H1 (cell line): ENCODE results near the gene NFATC1. TPM values are rescaled to one million over a fixed set of nuclear protein-coding genes. Genes with fewer than 3 reads are reported as not detected.

Experiments used
- CTCF ChIA-PET: fragments of 300-600 bp; sonication (Branson Sonifier 250); formaldehyde crosslinking; loops from one replicate; lab custom pipeline; 2021; ENCODE audit not compliant: partially characterized antibody; lab: Charles Lee
- POLR2A ChIA-PET: fragments of 300-600 bp; sonication (Branson Sonifier 250); formaldehyde crosslinking; loops from one replicate; lab custom pipeline; 2021; ENCODE audit warnings: inconsistent platforms; ENCODE audit not compliant: partially characterized antibody; lab: Charles Lee
- DNase-seq, 2 experiments: peaks; one replicate each; pipeline versions ENCODE4 v3.0.0 to v3.0.0-alpha.2; 2010 to 2022; ENCODE audit warnings: low spot score in 2 of 2, low read depth in 1 of 2, mixed read lengths in 1 of 2
- FAIRE-seq: peaks from 2 replicates; lab custom pipeline; 2011; peaks lifted over from hg19 to GRCh38; lab: Jason Lieb, UNC
- H2AFZ ChIP-seq: 2 replicates; pipeline ENCODE4 v1.8.1; 2012; ENCODE audit warnings: low read length, inconsistent platforms
- H2AK5ac ChIP-seq: 2 replicates; pipeline ENCODE4 v1.6.1; 2013; ENCODE audit warnings: low read depth, low read length
- H2BK120ac ChIP-seq: replicated peaks from 2 replicates; pipeline ENCODE3; 2013; ENCODE audit warnings: low read depth, low read length, inconsistent platforms
- H2BK12ac ChIP-seq: 2 replicates; pipeline ENCODE4 v1.6.1; 2013; ENCODE audit warnings: low read depth, low read length
- H2BK15ac ChIP-seq: 2 replicates; pipeline ENCODE4 v1.6.1; 2013; ENCODE audit warnings: low read length
- H2BK20ac ChIP-seq: 2 replicates; pipeline ENCODE4 v1.6.1; 2013; ENCODE audit warnings: low read length
- H2BK5ac ChIP-seq: 2 replicates; pipeline ENCODE4 v1.6.1; 2013; ENCODE audit warnings: low read depth, low read length
- H3K14ac ChIP-seq: 2 replicates; pipeline ENCODE4 v1.6.1; 2013; ENCODE audit warnings: inconsistent platforms; ENCODE audit not compliant: insufficient read length
- H3K18ac ChIP-seq: 2 replicates; pipeline ENCODE4 v1.6.1; 2013; ENCODE audit warnings: low read length; ENCODE audit errors: extremely low read depth
- H3K23ac ChIP-seq: 2 replicates; pipeline ENCODE4 v1.6.1; 2013; ENCODE audit warnings: inconsistent platforms; ENCODE audit not compliant: insufficient read length
- H3K23me2 ChIP-seq: 2 replicates; pipeline ENCODE4 v1.6.1; 2013; ENCODE audit warnings: low read depth, low read length
- H3K27ac ChIP-seq: 2 replicates; pipeline ENCODE4 v1.6.1; 2011; ENCODE audit warnings: low read depth, low read length, inconsistent platforms
- H3K27me3 ChIP-seq, 4 experiments: replicated peaks in 1 of 4; 1 replicate in 1 of 4; 2 replicates in 3 of 4; pipeline versions ENCODE4 v1.6.1 to v1.8.1; 2011 to 2013; ENCODE audit warnings: low read length in 3 of 4, mild to moderate bottlenecking in 3 of 4, inconsistent platforms in 2 of 4, mixed read lengths in 2 of 4, moderate library complexity in 1 of 4; ENCODE audit not compliant: control insufficient read depth in 3 of 4, insufficient read depth in 3 of 4; ENCODE audit errors: extremely low read depth in 1 of 4
- H3K36me3 ChIP-seq, 4 experiments: 2 replicates each; pipeline versions ENCODE4 v1.6.1 to v1.8.1; 2011 to 2013; ENCODE audit warnings: mild to moderate bottlenecking in 4 of 4, low read length in 3 of 4, moderate library complexity in 2 of 4, control low read depth in 1 of 4, inconsistent platforms in 1 of 4; ENCODE audit not compliant: insufficient read depth in 4 of 4, control insufficient read depth in 2 of 4
- H3K4ac ChIP-seq: replicated peaks from 2 replicates; pipeline ENCODE3; 2013; ENCODE audit warnings: low read length, low read depth, mixed read lengths, inconsistent platforms; ENCODE audit not compliant: insufficient read length
- H3K4me1 ChIP-seq, 4 experiments: replicated peaks in 1 of 4; 1 replicate in 1 of 4; 2 replicates in 3 of 4; pipeline versions ENCODE4 v1.6.1 to v1.8.1; 2011 to 2013; ENCODE audit warnings: low read length in 3 of 4, inconsistent platforms in 2 of 4, mixed read lengths in 1 of 4; ENCODE audit not compliant: insufficient read depth in 4 of 4, control insufficient read depth in 3 of 4
- H3K4me2 ChIP-seq, 2 experiments: 2 replicates each; pipeline versions ENCODE4 v1.6.1 to v1.8.1; 2011 to 2013; ENCODE audit warnings: low read depth in 2 of 2, low read length in 2 of 2, control low read depth in 1 of 2, inconsistent platforms in 1 of 2, mild to moderate bottlenecking in 1 of 2; ENCODE audit not compliant: insufficient read depth in 1 of 2
- H3K4me3 ChIP-seq, 4 experiments: fragments of 200-600, 300-600 bp in 1 of 4; sonication (generic), shearing (Covaris generic), sonication (Bioruptor Twin) in 1 of 4; 2 replicates each; pipeline versions ENCODE4 v1.5.1 to v1.8.1; 2011 to 2016; ENCODE audit warnings: low read length in 4 of 4, low read depth in 3 of 4, control low read depth in 2 of 4, inconsistent platforms in 2 of 4, mild to moderate bottlenecking in 2 of 4, mixed read lengths in 1 of 4, moderate library complexity in 1 of 4; ENCODE audit not compliant: insufficient read depth in 2 of 4; ENCODE audit errors: extremely low read depth in 1 of 4
- H3K56ac ChIP-seq: replicated peaks from 2 replicates; pipeline ENCODE3; 2013; ENCODE audit warnings: low read depth, mild to moderate bottlenecking, mixed read lengths, low read length, inconsistent platforms; ENCODE audit not compliant: insufficient read length
- H3K79me1 ChIP-seq: 2 replicates; pipeline ENCODE4 v1.6.1; 2013; ENCODE audit warnings: low read depth, low read length, control low read depth
- H3K79me2 ChIP-seq, 2 experiments: 2 replicates each; pipeline versions ENCODE4 v1.6.1 to v1.8.1; 2012 to 2013; ENCODE audit warnings: low read length in 2 of 2, mild to moderate bottlenecking in 2 of 2, inconsistent platforms in 1 of 2; ENCODE audit not compliant: insufficient read depth in 2 of 2, control insufficient read depth in 1 of 2
- H3K9ac ChIP-seq, 4 experiments: replicated peaks in 1 of 4; 1 replicate in 1 of 4; 2 replicates in 3 of 4; pipeline versions ENCODE4 v1.6.1 to v1.8.1; 2011 to 2013; ENCODE audit warnings: low read depth in 3 of 4, low read length in 3 of 4, control low read depth in 2 of 4, mild to moderate bottlenecking in 2 of 4, moderate library complexity in 2 of 4, inconsistent platforms in 1 of 4; ENCODE audit errors: extremely low read depth in 1 of 4
- H3K9me3 ChIP-seq, 2 experiments: 2 replicates each; pipeline versions ENCODE4 v1.6.1 to v1.8.1; 2012 to 2013; ENCODE audit warnings: mild to moderate bottlenecking in 2 of 2, moderate library complexity in 2 of 2, control low read depth in 1 of 2, inconsistent platforms in 1 of 2, low read depth in 1 of 2, low read length in 1 of 2, mixed read lengths in 1 of 2; ENCODE audit not compliant: insufficient read depth in 2 of 2
- H4K20me1 ChIP-seq, 2 experiments: replicated peaks in 1 of 2; 2 replicates each; pipeline versions ENCODE3 to v1.8.1; 2011 to 2013; ENCODE audit warnings: inconsistent platforms in 2 of 2, low read length in 2 of 2, mild to moderate bottlenecking in 1 of 2; ENCODE audit not compliant: insufficient read depth in 2 of 2, control insufficient read depth in 1 of 2
- H4K5ac ChIP-seq: 2 replicates; pipeline ENCODE4 v1.6.1; 2013; ENCODE audit warnings: low read length, low read depth, mixed read lengths, inconsistent platforms; ENCODE audit not compliant: insufficient read length
- H4K8ac ChIP-seq: 2 replicates; pipeline ENCODE4 v1.8.0; 2013; ENCODE audit warnings: mild to moderate bottlenecking, moderate library complexity, low read length, inconsistent platforms; ENCODE audit not compliant: insufficient read depth; ENCODE audit errors: extremely low read depth
- H4K91ac ChIP-seq: replicated peaks from 2 replicates; pipeline ENCODE3; 2013; ENCODE audit warnings: low read length, mixed read lengths, inconsistent platforms; ENCODE audit not compliant: insufficient read length
- FOSL1 ChIP-seq: IDR thresholded peaks from 2 replicates; pipeline ENCODE4 v1.6.1; 2011; ENCODE audit warnings: mild to moderate bottlenecking, low read depth, low read length, moderate library complexity; ENCODE audit not compliant: insufficient read depth
- HDAC2 ChIP-seq, 2 experiments: fragments of 300-600 bp in 1 of 2; sonication (generic) in 1 of 2; IDR thresholded peaks; 2 replicates each; pipeline ENCODE4 v1.6.1; 2011 to 2012; ENCODE audit warnings: low read depth in 2 of 2, low read length in 2 of 2, mild to moderate bottlenecking in 2 of 2, moderate library complexity in 2 of 2, borderline replicate concordance in 1 of 2, inconsistent platforms in 1 of 2
- JUN ChIP-seq: IDR thresholded peaks from 2 replicates; pipeline ENCODE4 v1.6.1; 2011; ENCODE audit warnings: low read depth, mild to moderate bottlenecking, improper control_type of control experiment, low read length
- NANOG ChIP-seq: IDR thresholded peaks from 2 replicates; pipeline ENCODE4 v1.6.1; 2011; ENCODE audit warnings: low read length, low read depth, mild to moderate bottlenecking, inconsistent platforms; ENCODE audit not compliant: insufficient read depth, poor library complexity, severe bottlenecking
- POLR2A ChIP-seq, 2 experiments: IDR thresholded peaks; 1 replicate in 1 of 2; 2 replicates in 1 of 2; pipeline ENCODE4 v1.6.1; 2011; ENCODE audit warnings: low read depth in 2 of 2, low read length in 2 of 2, mild to moderate bottlenecking in 2 of 2; ENCODE audit errors: control extremely low read depth in 1 of 2
- RNF2 ChIP-seq: fragments of 200-900, 300-1000 bp; sonication (generic); IDR thresholded peaks from 2 replicates; pipeline ENCODE4 v1.7.1; 2016; ENCODE audit warnings: borderline replicate concordance, low read depth, mild to moderate bottlenecking, antibody characterized with exemption, low read length; ENCODE audit not compliant: poor library complexity, severe bottlenecking; ENCODE audit errors: missing control alignments
- RXRA ChIP-seq: IDR thresholded peaks from 2 replicates; pipeline ENCODE4 v1.6.1; 2011; ENCODE audit warnings: low read depth, mild to moderate bottlenecking, low read length, moderate library complexity; ENCODE audit not compliant: insufficient read depth
- YY1 ChIP-seq: IDR thresholded peaks from 2 replicates; pipeline ENCODE4 v1.6.1; 2011; ENCODE audit warnings: low read depth, mild to moderate bottlenecking, low read length
- ZNF274 ChIP-seq: IDR thresholded peaks from 2 replicates; pipeline ENCODE4 v1.7.0; 2012; ENCODE audit warnings: low read length, borderline replicate concordance; ENCODE audit errors: extremely low read depth
- WGBS, 2 experiments: shearing (Covaris generic) in 1 of 2; methylation state at CpG; one replicate each; pipeline versions ENCODE4 v1.1.6 to v1.1.7; 2013 to 2015; ENCODE audit warnings: low lambda C conversion rate in 2 of 2, mixed read lengths in 2 of 2, inconsistent platforms in 1 of 2, low coverage in 1 of 2, missing lambda C conversion rate in 1 of 2; ENCODE audit not compliant: insufficient replicate concordance in 2 of 2, insufficient coverage in 1 of 2, insufficient read length in 1 of 2; ENCODE audit errors: extremely low coverage in 1 of 2, missing lambda C conversion rate in 1 of 2; 5-methylcytosine and 5-hydroxymethylcytosine counted together
- polyA plus RNA-seq, 7 experiments: library from polyadenylated mRNA; depleted of rRNA in 3 of 7; stranded (reverse) in 5 of 7; unstranded in 2 of 7; fragments of >200 nt in 5 of 7; fragments of 200-250 nt in 2 of 7; gene quantifications; 1 replicate in 5 of 7; 2 replicates in 1 of 7; 4 replicates in 1 of 7; pipeline versions ENCODE4 v1.2.1 to v1.2.3, GENCODE V29; 2011 to 2013; ENCODE audit warnings: missing spikeins in 2 of 7, mixed read lengths in 2 of 7
- total RNA-seq: library from RNA; stranded (reverse); fragmentation: NEBNext Ultra II Directional; extraction: Animal tissue kit (Norgen Biotek cat#: 25700); gene quantifications from 2 replicates; pipeline ENCODE4 v1.2.1, GENCODE V29; 2021
- TF ChIP-seq, protein P1 (sequence below): IDR thresholded peaks from 2 replicates; pipeline ENCODE4 v1.6.1; 2012; ENCODE audit warnings: inconsistent platforms

The NFATC1 gene
- total and polyA plus RNA-seq, 2 of the 8 experiments (the other 6 are each of a cell fraction or from before 2014, with no cell fraction given) = 2.0 to 6.6 TPM

DNA sequence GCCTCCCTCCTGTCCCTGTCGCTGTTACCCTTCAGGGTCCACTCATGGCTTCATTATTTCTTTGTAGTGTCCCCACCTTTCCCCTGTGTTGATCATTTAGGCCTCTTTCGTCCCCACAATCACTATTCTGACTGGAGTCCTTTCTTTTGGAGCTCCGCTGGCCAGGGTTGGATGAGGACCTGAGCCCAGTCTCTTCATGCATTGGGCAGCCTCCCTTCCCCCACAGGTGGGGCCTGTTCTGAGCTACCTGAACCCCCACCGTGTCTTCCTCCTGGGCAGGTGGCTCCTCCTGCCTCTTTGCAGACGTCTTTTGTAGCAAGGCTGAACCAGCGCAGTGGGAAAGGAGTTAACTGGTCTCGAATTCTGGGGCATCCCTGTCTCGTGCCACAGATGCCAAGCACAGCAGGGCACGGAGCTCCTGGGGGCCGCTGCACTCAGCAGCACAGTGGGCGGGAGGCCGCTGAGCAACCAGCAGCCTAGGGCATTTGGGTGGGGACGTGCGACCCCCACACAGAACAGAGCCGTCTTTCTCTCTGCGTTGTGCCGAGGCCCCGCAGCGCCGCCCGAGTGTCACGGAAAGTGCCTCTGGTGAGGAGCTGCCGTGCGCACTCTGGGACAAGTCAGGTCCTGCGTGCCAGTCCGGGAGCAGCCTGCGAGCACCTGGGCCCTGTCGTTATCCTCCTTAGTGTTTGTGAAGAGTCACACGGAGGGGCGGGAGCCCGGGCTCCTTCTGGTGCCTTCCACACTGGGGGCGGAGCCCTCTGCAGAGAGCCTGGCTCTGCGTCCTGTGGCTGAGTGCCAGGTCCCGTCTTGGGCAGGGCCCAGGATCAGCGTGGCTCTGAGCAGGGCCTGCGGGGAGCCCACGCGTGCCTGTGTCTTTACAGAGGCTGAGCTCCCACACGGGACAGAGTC, 130.1 kb downstream of the NFATC1 start:
- Histone ChIP-seq H4K20me1 (no peaks in the 10 kb centered on the region), H2BK12ac (peak overlapping the region; percentile 50; the same call in 1 of the 2 replicates), H2BK20ac (no peak overlapping the region), H3K4me3 (no peak overlapping the region), H3K4me2 (no peak overlapping the region), H4K91ac (no peak overlapping the region), H3K9me3 (no peaks in the 10 kb centered on the region), H3K4ac (no peak overlapping the region), H3K23me2 (no peaks in the 10 kb centered on the region), H2AFZ (no peak overlapping the region), H3K27me3 (peaks cover 0 to 2% (median 0%) of the 10 kb centered on the region in 4 experiments; a peak in 3 of 7 replicates), H4K5ac (no peak overlapping the region), H3K36me3 (no peaks in the 10 kb centered on the region), H3K79me1 (no peaks in the 10 kb centered on the region; the same call in 1 of the 2 replicates), H2BK5ac (no peak overlapping the region), H2BK120ac (no peak overlapping the region), H3K4me1 (peaks cover 0 to 12% (median 5%) of the 10 kb centered on the region in 4 experiments; a peak in 5 of 7 replicates), H3K27ac (no peak overlapping the region), H3K56ac (no peak overlapping the region), H3K18ac (no peak overlapping the region; the same call in 1 of the 2 replicates), H3K79me2 (no peaks in the 10 kb centered on the region), H3K23ac (no peak overlapping the region), H2BK15ac (no peak overlapping the region), H3K9ac (no peak overlapping the region), H3K14ac (no peak overlapping the region), H2AK5ac (no peak overlapping the region; the same call in 1 of the 2 replicates), H4K8ac (peak overlapping the region; percentile 20; the same call in 1 of the 2 replicates)
- ChIA-PET POLR2A (no interaction called here), CTCF (interaction anchor here (0.7 to 5.4 kb wide), 8 partner anchors 13 to 146 kb away, joined by 3 to 22 read pairs (median 4); no protein-coding TSS in a partner anchor)
- FAIRE-seq = no peak
- 79% methylated on average over 39 of the region's 39 CpGs; no CpG with 5 or more reads in 1 of the 2 experiments for WGBS, 2 experiments
- DNase-seq = peak in 1 of 2 experiments; percentile 63
- TF ChIP-seq YY1 (no peak), HDAC2 (IDR thresholded peaks at IDR 0.05; ENCODE audit: borderline replicate concordance in 1 of 2, low read depth in 2 of 2, low read length in 2 of 2) (no peak), ZNF274 (no peak), RNF2 (no peak), NANOG (no peak), POLR2A (IDR thresholded peaks at IDR 0.05; ENCODE audit: control extremely low read depth in 1 of 2, low read depth in 2 of 2, low read length in 2 of 2) (no peak), JUN (no peak), FOSL1 (no peak), RXRA (no peak)
- TF ChIP-seq, protein P1, sequence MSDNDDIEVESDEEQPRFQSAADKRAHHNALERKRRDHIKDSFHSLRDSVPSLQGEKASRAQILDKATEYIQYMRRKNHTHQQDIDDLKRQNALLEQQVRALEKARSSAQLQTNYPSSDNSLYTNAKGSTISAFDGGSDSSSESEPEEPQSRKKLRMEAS = no peak
